Limb (tissue), 2 donors: ENCODE measurements around the gene CCDC121.
"Not testable (repeated sequence)": the region's sequence is repeated elsewhere in the genome, so short reads cannot be mapped to it uniquely, and the experiment has no call there.

Experiments
- DNase-seq, 2 donors: peaks; one replicate each; pipeline ENCODE4 v3.0.0-alpha.2; 2016; ENCODE audit errors: extremely low spot score in 2 of 2

CCDC121 gene

GRCh38 chr2:27636766-27637165, 8.0 kb upstream of the CCDC121 start:
- no peak for DNase-seq

GRCh38 chr2:27634291-27634690, 5.5 kb upstream of the CCDC121 start:
- DNase-seq: no peak

- not testable (repeated sequence) for DNase-seq
Observed at GRCh38 chr2:27630257-27630656, 1.4 kb upstream of the CCDC121 start.

- DNase-seq: no peak
Observed at GRCh38 chr2:27627963-27628766, 647 bp downstream of the CCDC121 start.

- DNase-seq: not testable (repeated sequence)
Observed at GRCh38 chr2:27626921-27627320, 1.9 kb downstream of the CCDC121 start.

GRCh38 chr2:27626323-27626722, 2.5 kb downstream of the CCDC121 start:
- DNase-seq: not testable (repeated sequence)

- DNase-seq: no peak
Observed at GRCh38 chr2:27624943-27625342, 3.9 kb downstream of the CCDC121 start.

- no peak for DNase-seq
Observed at GRCh38 chr2:27622921-27623384, 5.9 kb downstream of the CCDC121 start.

GRCh38 chr2:27621524-27621923, 7.3 kb downstream of the CCDC121 start:
- DNase-seq: no peak

GRCh38 chr2:27615316-27615715, 13.5 kb downstream of the CCDC121 start:
- DNase-seq: no peak

GRCh38 chr2:27613985-27614384, 14.8 kb downstream of the CCDC121 start:
- DNase-seq: no peak

- DNase-seq: no peak
Observed at GRCh38 chr2:27606611-27607010, 22.2 kb downstream of the CCDC121 start.

GRCh38 chr2:27596627-27597026, 32.2 kb downstream of the CCDC121 start:
- DNase-seq: no peak

GRCh38 chr2:27595412-27595811, 33.4 kb downstream of the CCDC121 start:
- not testable (repeated sequence) for DNase-seq

GRCh38 chr2:27594020-27594703, 34.6 kb downstream of the CCDC121 start:
- not testable (repeated sequence) for DNase-seq

GRCh38 chr2:27593240-27593639, 35.6 kb downstream of the CCDC121 start:
- no peak for DNase-seq

GRCh38 chr2:27591745-27592144, 37.1 kb downstream of the CCDC121 start:
- no peak for DNase-seq

- no peak for DNase-seq
Observed at GRCh38 chr2:27588308-27588707, 40.5 kb downstream of the CCDC121 start.

- no peak for DNase-seq
Observed at GRCh38 chr2:27587025-27587424, 41.8 kb downstream of the CCDC121 start.

GRCh38 chr2:27584597-27584996, 44.2 kb downstream of the CCDC121 start:
- no peak for DNase-seq

GRCh38 chr2:27583390-27583915, 45.4 kb downstream of the CCDC121 start:
- no peak for DNase-seq

- DNase-seq: peak; percentile 90 to 94
Observed at GRCh38 chr2:27582695-27583389, 46.0 kb downstream of the CCDC121 start, which contains the start of gene ZNF512. ZNF512 (plus strand) TSS chr2:27583042; CDS start chr2:27583113, 71 bp downstream.
